ENCODE results near the gene DOK3. TPM values are rescaled to one million over a fixed set of nuclear protein-coding genes. Genes with fewer than 3 reads are reported as not detected.

The DOK3 gene
- total and polyA plus RNA-seq, 2 experiments from 2014 or later = 2.2 to 11.1 TPM

- Histone ChIP-seq H3K4me3 (no peak overlapping the region), H4K20me1 (replicated peaks; ENCODE audit: insufficient read depth) (peaks cover 7% of the 10 kb centered on the region), H2AFZ (no peak overlapping the region), H3K4me2 (no peak overlapping the region), H3K4me1 (ENCODE audit: insufficient read depth) (peaks cover 27% of the 10 kb centered on the region), H3K27ac (ENCODE audit: low read depth) (no peak overlapping the region), H3F3A (replicated peaks; ENCODE audit: low read depth) (peaks cover 19% of the 10 kb centered on the region), H3K36me3 (ENCODE audit: insufficient read depth) (0 out of 2 replicates have a peak, but pooled peaks cover 2% of the 10 kb centered on the region), H3K9me2 (ENCODE audit: insufficient read depth) (no peaks in the 10 kb centered on the region), H3K79me2 (replicated peaks; ENCODE audit: insufficient read depth) (peaks cover 12% of the 10 kb centered on the region), H3K27me3 (ENCODE audit: insufficient read depth) (no peaks in the 10 kb centered on the region)
- no peak for TF ChIP-seq EZH2phosphoT487 (IDR thresholded peaks at IDR 0.05; ENCODE audit: unreplicated experiment)
- TF ChIP-seq CTCF (conservative IDR thresholded peaks at IDR 0.05; ENCODE audit: low read depth in 2 of 2) = no peak
- TF ChIP-seq STAT1 (IDR thresholded peaks at IDR 0.05; ENCODE audit: unreplicated experiment) = no peak
- TF ChIP-seq ZNF114 (CRISPR knock-in tag; IDR thresholded peaks at IDR 0.05) = no peak
- no peak for TF ChIP-seq ETS1 (IDR thresholded peaks at IDR 0.05)
- no peak for TF ChIP-seq POLR2AphosphoS5 (IDR thresholded peaks at IDR 0.05; ENCODE audit: low read depth)
- no peak for TF ChIP-seq ZNF462 (CRISPR knock-in tag; IDR thresholded peaks at IDR 0.05)
- TF ChIP-seq JUNB (IDR thresholded peaks at IDR 0.05; ENCODE audit: unreplicated experiment) = no peak
- no peak for TF ChIP-seq EZH2 (IDR thresholded peaks at IDR 0.05; ENCODE audit: low read depth, unreplicated experiment)
- TF ChIP-seq CREB1 (CRISPR knock-in tag; IDR thresholded peaks at IDR 0.05; ENCODE audit: low read depth) = no peak
- peaks cover 41% of the 10 kb centered on the region for H3K4me1 Mint-ChIP-seq
- no peak overlapping the region for H3K27ac Mint-ChIP-seq
- DNase-seq (ENCODE audit: low spot score) = peak; percentile 41
- peaks cover 14% of the 10 kb centered on the region for H3K36me3 Mint-ChIP-seq (ENCODE audit: low read depth)
- peaks cover 26% of the 10 kb centered on the region for H3K27me3 Mint-ChIP-seq (ENCODE audit: insufficient read depth, low read depth, poor library complexity)
- no peaks in the 10 kb centered on the region for H3K9me3 Mint-ChIP-seq
- no peak overlapping the region; the same call in 2 of the 3 replicates for H3K4me3 Mint-ChIP-seq
- ATAC-seq = no peak
These were observed 32.9 kb downstream of the DOK3 start for GRCh38 chr5:177476531-177477233.
